HFFc6 (cell line): ENCODE measurements around the gene AP5B1. TPM values are rescaled to one million over a fixed set of nuclear protein-coding genes. Genes with fewer than 3 reads are reported as not detected.

Experiments used
- DNase-seq: peaks from one replicate; pipeline ENCODE4 v3.0.0-alpha.2; 2018
- H3K27ac Mint-ChIP-seq: 2 replicates; pipeline ENCODE4 v1.8.0; 2020; ENCODE audit warnings: mild to moderate bottlenecking, mixed read lengths
- H3K27me3 Mint-ChIP-seq: 2 replicates; pipeline ENCODE4 v1.8.0; 2021; ENCODE audit warnings: mild to moderate bottlenecking, moderate library complexity, mixed read lengths; ENCODE audit not compliant: insufficient read depth
- H3K36me3 Mint-ChIP-seq: 2 replicates; pipeline ENCODE4 v1.8.0; 2021; ENCODE audit warnings: low read depth, mixed read lengths
- H3K4me1 Mint-ChIP-seq: 2 replicates; pipeline ENCODE4 v1.8.0; 2020; ENCODE audit warnings: low read depth, mixed read lengths
- H3K4me3 Mint-ChIP-seq: 2 replicates; pipeline ENCODE4 v1.8.0; 2020; ENCODE audit warnings: mild to moderate bottlenecking, moderate library complexity, mixed read lengths
- H3K9me3 Mint-ChIP-seq: 2 replicates; pipeline ENCODE4 v1.8.0; 2020; ENCODE audit warnings: mild to moderate bottlenecking, mixed read lengths
- total RNA-seq, 6 experiments: library from RNA; stranded (reverse); fragmentation: NEBNext Ultra II Directional; extraction: Animal tissue kit (Norgen Biotek cat#: 25700); gene quantifications; 2 replicates in 1 of 6; 3 replicates in 5 of 6; pipeline ENCODE4 v1.2.3, GENCODE V29; 2021
- TF ChIP-seq, protein P1 (sequence below): fragments of 200-600 bp; sonication (generic); IDR thresholded peaks from 2 replicates; pipeline ENCODE4 v1.5.0; 2021; ENCODE audit warnings: antibody characterized with exemption, mild to moderate bottlenecking

AP5B1 gene
- total RNA-seq, 6 experiments from 2014 or later, result 8.7 to 11.1 (median 9.5) TPM

DNA sequence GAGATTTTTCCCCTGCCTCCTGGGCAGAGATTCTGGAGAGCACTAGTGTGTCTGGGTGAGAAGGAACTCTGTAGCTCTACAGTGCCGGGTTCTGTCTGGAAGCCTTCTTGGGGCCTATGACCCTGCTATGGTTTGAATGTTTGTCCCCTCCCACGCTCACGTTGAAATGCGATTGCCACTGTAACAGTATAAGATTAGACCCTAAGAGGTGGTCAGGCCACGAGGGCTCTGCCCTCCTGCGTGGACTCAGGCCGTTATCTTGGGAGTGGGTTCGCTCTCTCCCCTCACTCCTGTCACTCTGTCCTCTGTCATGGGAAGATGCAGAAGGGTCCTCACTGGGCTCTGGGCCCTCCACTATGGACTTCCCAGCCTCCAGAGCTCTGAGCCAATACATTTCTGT lies 3.5 kb downstream of the AP5B1 start:
- TF ChIP-seq, protein P1, sequence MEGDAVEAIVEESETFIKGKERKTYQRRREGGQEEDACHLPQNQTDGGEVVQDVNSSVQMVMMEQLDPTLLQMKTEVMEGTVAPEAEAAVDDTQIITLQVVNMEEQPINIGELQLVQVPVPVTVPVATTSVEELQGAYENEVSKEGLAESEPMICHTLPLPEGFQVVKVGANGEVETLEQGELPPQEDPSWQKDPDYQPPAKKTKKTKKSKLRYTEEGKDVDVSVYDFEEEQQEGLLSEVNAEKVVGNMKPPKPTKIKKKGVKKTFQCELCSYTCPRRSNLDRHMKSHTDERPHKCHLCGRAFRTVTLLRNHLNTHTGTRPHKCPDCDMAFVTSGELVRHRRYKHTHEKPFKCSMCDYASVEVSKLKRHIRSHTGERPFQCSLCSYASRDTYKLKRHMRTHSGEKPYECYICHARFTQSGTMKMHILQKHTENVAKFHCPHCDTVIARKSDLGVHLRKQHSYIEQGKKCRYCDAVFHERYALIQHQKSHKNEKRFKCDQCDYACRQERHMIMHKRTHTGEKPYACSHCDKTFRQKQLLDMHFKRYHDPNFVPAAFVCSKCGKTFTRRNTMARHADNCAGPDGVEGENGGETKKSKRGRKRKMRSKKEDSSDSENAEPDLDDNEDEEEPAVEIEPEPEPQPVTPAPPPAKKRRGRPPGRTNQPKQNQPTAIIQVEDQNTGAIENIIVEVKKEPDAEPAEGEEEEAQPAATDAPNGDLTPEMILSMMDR, result no peak

DNA sequence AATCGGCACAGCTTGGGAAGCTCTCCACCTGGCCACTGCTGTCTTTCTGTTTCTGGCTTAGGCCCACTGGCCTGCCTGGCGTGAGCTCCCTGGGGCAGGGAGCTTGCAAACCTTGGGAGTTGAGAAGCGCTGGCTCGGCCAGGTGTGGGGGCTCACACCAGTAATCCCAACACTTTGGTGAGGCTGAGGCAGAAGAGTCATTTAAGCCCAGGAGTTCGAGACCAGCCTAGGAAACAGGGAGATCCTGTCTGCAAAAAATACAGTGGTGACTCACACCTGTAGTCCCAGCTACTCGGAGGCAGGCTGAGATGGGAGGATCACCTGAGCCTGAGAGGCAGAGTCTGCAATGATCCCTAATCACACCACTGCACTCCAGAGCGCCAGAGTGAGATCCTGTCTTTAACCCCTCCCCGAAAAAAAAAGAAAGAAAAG lies 4.0 kb downstream of the AP5B1 start:
- H3K4me3 Mint-ChIP-seq, result no peak overlapping the region
- H3K36me3 Mint-ChIP-seq, result no peaks in the 10 kb centered on the region
- peaks cover 3% of the 10 kb centered on the region for H3K27me3 Mint-ChIP-seq
- H3K9me3 Mint-ChIP-seq, result no peaks in the 10 kb centered on the region
- DNase-seq, result no peak
- H3K27ac Mint-ChIP-seq, result no peak overlapping the region
- peaks cover 7% of the 10 kb centered on the region for H3K4me1 Mint-ChIP-seq
- TF ChIP-seq, protein P1, result no peak

More for the DNA sequence above, 3.5 kb downstream of the AP5B1 start:
- H3K27me3 Mint-ChIP-seq, result peaks cover 3% of the 10 kb centered on the region
- no peak for DNase-seq
- H3K4me3 Mint-ChIP-seq, result no peak overlapping the region
- no peak overlapping the region for H3K27ac Mint-ChIP-seq
- peaks cover 7% of the 10 kb centered on the region for H3K4me1 Mint-ChIP-seq
- no peaks in the 10 kb centered on the region for H3K36me3 Mint-ChIP-seq
- no peaks in the 10 kb centered on the region for H3K9me3 Mint-ChIP-seq

DNA sequence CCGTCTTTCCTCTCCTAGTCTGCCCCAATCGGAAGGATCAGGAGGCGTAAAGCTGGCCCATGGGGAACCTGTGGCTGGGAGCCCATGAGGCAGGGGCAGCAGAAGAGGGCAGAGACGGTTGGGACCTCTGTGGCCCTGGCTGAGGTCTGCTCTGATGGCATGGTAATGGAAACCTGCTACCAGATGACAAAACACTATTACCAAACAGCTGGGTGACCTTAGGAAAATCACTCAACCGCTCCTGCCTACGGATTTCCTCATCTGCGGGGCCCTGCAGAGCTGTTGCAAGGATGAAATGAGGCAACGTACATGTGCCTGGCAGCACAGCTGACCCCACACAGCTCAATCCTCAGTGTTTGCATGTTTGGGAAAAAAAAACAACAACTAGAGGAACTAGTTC lies 4.6 kb downstream of the AP5B1 start:
- Mint-ChIP-seq H3K4me3 (no peak overlapping the region), H3K9me3 (no peaks in the 10 kb centered on the region), H3K36me3 (no peaks in the 10 kb centered on the region), H3K27me3 (peaks cover 3% of the 10 kb centered on the region), H3K4me1 (peaks cover 7% of the 10 kb centered on the region), H3K27ac (no peak overlapping the region; the same call in 1 of the 2 replicates)
- TF ChIP-seq, protein P1, result no peak
- no peak for DNase-seq

DNA sequence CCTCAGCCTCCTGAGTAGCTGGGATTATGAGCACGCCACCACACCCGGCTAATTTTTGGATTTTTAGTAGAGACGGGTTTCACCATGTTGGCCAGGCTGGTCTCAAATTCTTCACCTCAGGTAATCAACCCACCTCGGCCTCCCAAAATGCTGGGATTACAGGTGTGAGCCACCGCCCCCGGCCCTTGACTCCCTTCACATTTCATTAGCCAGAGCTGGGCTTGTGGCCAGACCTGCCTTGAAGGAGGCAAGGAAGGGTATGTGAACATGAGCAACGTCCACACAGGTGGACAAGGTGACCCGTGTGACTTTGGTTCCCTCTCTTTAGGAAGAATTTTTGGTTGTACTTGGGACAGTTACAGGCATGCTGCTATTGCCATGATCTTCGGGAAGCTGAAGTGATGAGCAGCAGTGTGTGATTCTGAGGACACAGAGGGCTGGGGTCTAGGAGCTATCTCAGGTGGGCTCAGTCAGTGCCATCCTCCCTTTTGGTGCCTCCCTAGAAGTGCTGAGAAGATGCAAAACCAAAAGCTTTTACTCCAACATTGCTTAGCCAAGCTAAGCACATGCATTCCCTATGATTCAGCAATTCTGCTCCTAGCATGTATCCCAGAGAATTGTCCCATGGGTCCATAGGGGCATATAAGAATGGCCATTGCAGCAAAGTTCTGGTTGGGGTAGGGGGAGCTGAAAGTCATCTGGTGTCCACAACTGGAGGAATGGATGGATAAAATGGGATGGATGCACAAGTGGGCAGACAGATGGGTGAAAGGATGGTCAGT lies 6.1 kb downstream of the AP5B1 start:
- H3K4me3 Mint-ChIP-seq, result no peak overlapping the region
- H3K36me3 Mint-ChIP-seq, result peaks cover under 1% of the 10 kb centered on the region; the same call in 1 of the 2 replicates
- H3K27me3 Mint-ChIP-seq, result peaks cover 4% of the 10 kb centered on the region
- H3K9me3 Mint-ChIP-seq, result no peaks in the 10 kb centered on the region
- H3K27ac Mint-ChIP-seq, result no peak overlapping the region
- TF ChIP-seq, protein P1, result no peak
- peaks cover 12% of the 10 kb centered on the region for H3K4me1 Mint-ChIP-seq
- no peak for DNase-seq

DNA sequence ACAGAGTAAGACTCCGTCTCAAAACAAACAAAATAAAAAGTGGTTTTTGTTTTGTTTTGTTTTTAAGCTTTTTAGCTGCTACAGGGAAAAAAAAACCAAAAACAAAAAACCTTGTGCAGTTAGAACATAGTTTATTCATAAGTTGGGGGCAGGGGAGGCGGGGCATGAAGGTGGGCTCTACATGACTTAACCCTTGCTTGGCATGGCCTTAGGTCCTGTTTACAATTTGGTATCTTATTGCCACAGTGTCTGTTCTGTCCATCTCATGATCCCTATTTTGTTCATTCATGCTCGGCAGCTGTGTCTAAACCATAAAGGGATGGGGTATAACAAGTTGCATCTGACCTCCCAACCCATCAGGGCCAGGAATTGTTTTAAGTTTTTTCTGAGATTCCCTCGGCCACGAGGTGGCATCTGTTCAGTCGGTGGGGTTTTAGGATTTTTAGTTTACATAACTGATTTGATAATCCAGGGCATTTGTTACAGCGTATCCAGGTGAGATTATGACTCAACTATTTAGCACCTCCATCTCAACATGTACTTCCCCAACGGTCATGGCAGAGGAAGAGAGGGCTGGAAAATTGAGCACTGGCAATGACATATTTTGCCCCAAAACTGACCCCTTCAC lies 6.9 kb downstream of the AP5B1 start:
- TF ChIP-seq, protein P1, result peak; percentile 45; the same call in 1 of the 2 replicates
- no peak for DNase-seq
- Mint-ChIP-seq H3K36me3 (peaks cover 6% of the 10 kb centered on the region; the same call in 1 of the 2 replicates), H3K4me1 (peaks cover 17% of the 10 kb centered on the region), H3K4me3 (no peak overlapping the region), H3K27ac (no peak overlapping the region), H3K9me3 (no peaks in the 10 kb centered on the region), H3K27me3 (peaks cover 4% of the 10 kb centered on the region)
